Stimulated activated CD4-positive, alpha-beta T cell treated with anti-CD3 and anti-CD28 coated beads, Interleukin-12 subunit alpha, Interleukin-12 subunit beta, amount 100 ng/mL, for 24 hours (primary cell): ENCODE measurements around the gene FRMD5.
"Not testable (repeated sequence)": the region's sequence is repeated elsewhere in the genome, so short reads cannot be mapped to it uniquely, and the experiment has no call there.

ENCODE experiments used
- DNase-seq, 2 experiments: peaks; one replicate each; pipeline ENCODE4 v3.0.0-alpha.2; 2020; ENCODE audit warnings: low read depth in 2 of 2

The FRMD5 gene

GRCh38 chr15:43893956-43894355 is 301.1 kb downstream of the FRMD5 start:
- no peak for DNase-seq

- no peak for DNase-seq
Observed at GRCh38 chr15:43889042-43889441, 306.0 kb downstream of the FRMD5 start.

- DNase-seq: no peak
Observed at GRCh38 chr15:43887901-43888300, 307.2 kb downstream of the FRMD5 start.

- DNase-seq: no peak
Observed at GRCh38 chr15:43886558-43886957, 308.5 kb downstream of the FRMD5 start.

GRCh38 chr15:43883571-43883970 is 311.5 kb downstream of the FRMD5 start:
- DNase-seq: no peak

- no peak for DNase-seq
Observed at GRCh38 chr15:43881944-43882343, 313.1 kb downstream of the FRMD5 start.

- no peak for DNase-seq
Observed at GRCh38 chr15:43881245-43881644, 313.8 kb downstream of the FRMD5 start.

GRCh38 chr15:43880406-43881194 is 314.5 kb downstream of the FRMD5 start:
- DNase-seq: no peak

GRCh38 chr15:43879386-43880355 is 315.4 kb downstream of the FRMD5 start:
- DNase-seq: no peak

GRCh38 chr15:43878446-43878845 is 316.6 kb downstream of the FRMD5 start:
- no peak for DNase-seq

GRCh38 chr15:43877371-43877770 is 317.7 kb downstream of the FRMD5 start:
- no peak for DNase-seq

- DNase-seq: no peak
Observed at GRCh38 chr15:43876872-43877271, 318.2 kb downstream of the FRMD5 start.

GRCh38 chr15:43873651-43874050 is 321.4 kb downstream of the FRMD5 start:
- DNase-seq: no peak

GRCh38 chr15:43872416-43873020 is 322.6 kb downstream of the FRMD5 start:
- no peak for DNase-seq

GRCh38 chr15:43871835-43872234 is 323.2 kb downstream of the FRMD5 start:
- DNase-seq: no peak

GRCh38 chr15:43868406-43868805 is 326.7 kb downstream of the FRMD5 start:
- no peak for DNase-seq

GRCh38 chr15:43867096-43867495 is 328.0 kb downstream of the FRMD5 start:
- no peak for DNase-seq

GRCh38 chr15:43866636-43867035 is 328.4 kb downstream of the FRMD5 start:
- not testable (repeated sequence) for DNase-seq

- no peak for DNase-seq
Observed at GRCh38 chr15:43859546-43859945, 335.5 kb downstream of the FRMD5 start.

- no peak for DNase-seq
Observed at GRCh38 chr15:43854801-43855200, 340.3 kb downstream of the FRMD5 start.

- DNase-seq: no peak
Observed at GRCh38 chr15:43852607-43853006, 342.5 kb downstream of the FRMD5 start.

GRCh38 chr15:43851251-43851650 is 343.8 kb downstream of the FRMD5 start:
- no peak for DNase-seq
